ENCODE measurements around the gene USF3. TPM values are rescaled to one million over a fixed set of nuclear protein-coding genes. Genes with fewer than 3 reads are reported as not detected.
"Not testable (repeated sequence)": the region's sequence is repeated elsewhere in the genome, so short reads cannot be mapped to it uniquely, and the experiment has no call there.

Gene USF3
- total and polyA plus RNA-seq, 12 donors, result 3.3 to 21.2 (median 15.9) TPM

DNA sequence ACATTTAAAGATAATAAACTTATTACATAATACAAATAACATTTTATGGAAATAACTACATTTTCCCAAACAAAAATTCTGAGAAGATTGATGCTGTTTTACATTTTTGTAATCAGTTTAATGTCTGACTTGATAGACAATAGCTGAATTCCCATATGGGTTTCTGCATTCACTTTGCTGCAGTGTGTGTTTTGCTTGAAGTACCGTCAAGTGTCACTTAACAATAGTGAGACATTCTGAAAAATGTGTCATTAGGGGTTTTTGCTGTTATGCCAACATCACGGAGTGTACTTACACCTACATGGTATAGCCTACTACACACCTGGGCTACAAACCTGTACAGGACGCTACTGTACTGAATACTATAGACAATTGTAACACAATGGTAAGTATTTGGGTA lies 57.5 kb downstream of the USF3 start:
- Histone ChIP-seq H3K27ac (no peak overlapping the region), H3K27me3 (no peaks in the 10 kb centered on the region), H3K4me3 (no peak overlapping the region), H3K36me3 (no peaks in the 10 kb centered on the region), H3K4me1 (no peaks in the 10 kb centered on the region), H3K9me3 (peaks cover 0 to 5% (median 0%) of the 10 kb centered on the region in 11 donors)
- DNase-seq (no peak), ATAC-seq (no peak)
- TF ChIP-seq, protein P1, sequence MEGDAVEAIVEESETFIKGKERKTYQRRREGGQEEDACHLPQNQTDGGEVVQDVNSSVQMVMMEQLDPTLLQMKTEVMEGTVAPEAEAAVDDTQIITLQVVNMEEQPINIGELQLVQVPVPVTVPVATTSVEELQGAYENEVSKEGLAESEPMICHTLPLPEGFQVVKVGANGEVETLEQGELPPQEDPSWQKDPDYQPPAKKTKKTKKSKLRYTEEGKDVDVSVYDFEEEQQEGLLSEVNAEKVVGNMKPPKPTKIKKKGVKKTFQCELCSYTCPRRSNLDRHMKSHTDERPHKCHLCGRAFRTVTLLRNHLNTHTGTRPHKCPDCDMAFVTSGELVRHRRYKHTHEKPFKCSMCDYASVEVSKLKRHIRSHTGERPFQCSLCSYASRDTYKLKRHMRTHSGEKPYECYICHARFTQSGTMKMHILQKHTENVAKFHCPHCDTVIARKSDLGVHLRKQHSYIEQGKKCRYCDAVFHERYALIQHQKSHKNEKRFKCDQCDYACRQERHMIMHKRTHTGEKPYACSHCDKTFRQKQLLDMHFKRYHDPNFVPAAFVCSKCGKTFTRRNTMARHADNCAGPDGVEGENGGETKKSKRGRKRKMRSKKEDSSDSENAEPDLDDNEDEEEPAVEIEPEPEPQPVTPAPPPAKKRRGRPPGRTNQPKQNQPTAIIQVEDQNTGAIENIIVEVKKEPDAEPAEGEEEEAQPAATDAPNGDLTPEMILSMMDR (IDR thresholded peaks at IDR 0.05), result no peak
- 95 to 96% methylated on average over 3 of the region's 3 CpGs for WGBS, 2 donors
- intact Hi-C loops (cut with DNase I), result no loop called here

DNA sequence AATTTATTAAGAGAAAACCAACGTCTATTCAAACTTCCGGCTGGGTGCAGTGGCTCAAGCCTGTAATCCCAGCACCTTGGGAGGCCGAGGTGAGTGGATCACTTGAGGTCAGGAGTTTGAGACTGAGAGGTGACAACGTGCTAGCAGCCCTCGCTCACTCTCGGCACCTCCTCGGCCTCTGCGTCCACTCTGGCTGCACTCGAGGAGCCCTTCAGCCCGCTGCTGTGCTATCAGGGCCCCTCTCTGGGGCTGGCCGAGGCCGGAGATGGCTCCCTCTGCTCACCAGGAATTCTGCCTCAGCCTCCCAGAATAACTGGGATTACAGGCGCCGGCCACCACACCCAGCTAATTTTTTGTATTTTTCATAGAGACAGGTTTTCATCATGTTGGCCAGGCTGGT lies 58.7 kb downstream of the USF3 start:
- WGBS, 2 donors, result 90 to 92% methylated on average over 14 of the region's 14 CpGs
- Histone ChIP-seq H3K4me3 (no peak overlapping the region), H3K27ac (no peak overlapping the region), H3K9me3 (no peaks in the 10 kb centered on the region), H3K27me3 (no peaks in the 10 kb centered on the region), H3K36me3 (no peaks in the 10 kb centered on the region), H3K4me1 (no peaks in the 10 kb centered on the region)
- TF ChIP-seq, protein P1 (IDR thresholded peaks at IDR 0.05), result no peak
- ATAC-seq, result no peak
- DNase-seq, result no peak
- intact Hi-C loops (cut with DNase I), result no loop called here

DNA sequence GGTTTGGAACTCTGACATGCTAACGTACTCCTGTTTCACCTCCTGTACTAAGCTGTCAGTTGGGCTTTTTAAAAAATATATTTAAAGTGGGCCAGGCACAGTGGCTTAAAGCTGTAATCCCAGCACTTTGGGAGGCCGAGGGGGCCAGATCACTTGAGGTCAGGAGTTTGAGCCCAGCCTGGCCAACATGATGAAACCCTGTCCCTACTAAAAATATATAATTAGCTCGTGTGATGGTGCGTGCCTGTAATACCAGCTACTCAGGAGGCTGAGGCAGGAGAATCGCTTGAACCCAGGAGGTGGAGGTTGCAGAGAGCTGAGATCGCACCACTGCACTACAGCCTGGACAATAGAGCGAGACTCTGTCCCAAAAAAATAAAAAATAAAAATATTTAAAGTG lies 60.4 kb downstream of the USF3 start:
- WGBS, 2 donors, result 87 to 89% methylated on average over 7 of the region's 7 CpGs
- H3K27ac ChIP-seq; intact Hi-C loops (cut with DNase I): not testable (repeated sequence)

DNA sequence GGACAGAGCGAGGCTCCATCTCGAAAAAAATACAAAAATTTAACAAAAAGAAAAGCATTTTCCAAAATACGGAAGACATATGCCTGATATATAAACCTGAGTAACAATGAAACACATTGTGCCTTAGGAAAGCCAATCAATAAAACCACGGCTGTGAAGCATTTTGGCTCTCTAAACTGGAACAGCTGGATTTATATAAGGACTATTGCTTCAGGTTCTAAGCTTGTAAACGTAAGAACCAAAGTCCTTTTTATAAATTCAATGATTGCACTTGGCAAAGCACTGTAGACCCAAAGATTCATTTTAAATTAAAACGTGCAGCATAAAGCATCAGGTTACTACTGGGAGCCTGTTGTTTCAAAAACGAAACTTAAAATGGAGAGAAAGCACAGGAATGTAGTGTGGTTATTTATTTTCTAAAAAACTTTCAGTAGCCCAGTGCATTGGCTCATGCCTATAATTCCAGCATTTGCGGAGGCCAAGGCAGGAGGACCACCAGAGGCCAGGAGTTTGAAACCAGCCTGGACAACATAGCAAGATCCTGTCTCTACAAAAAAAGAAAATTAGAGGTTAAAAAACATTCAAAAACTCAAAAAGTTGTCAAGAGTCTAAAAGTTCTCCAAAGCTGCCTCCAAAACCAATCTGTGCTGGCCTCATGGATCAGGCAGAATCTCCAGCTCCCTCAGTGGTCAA lies 61.5 kb downstream of the USF3 start:
- Histone ChIP-seq H3K4me3 (no peak overlapping the region), H3K27ac (no peak overlapping the region), H3K36me3 (no peaks in the 10 kb centered on the region), H3K4me1 (no peaks in the 10 kb centered on the region), H3K27me3 (no peaks in the 10 kb centered on the region), H3K9me3 (no peaks in the 10 kb centered on the region)
- DNase-seq, result no peak
- 92% methylated on average over 8 of the region's 8 CpGs for WGBS, 2 donors
- intact Hi-C loops (cut with DNase I), result no loop called here
- TF ChIP-seq, protein P1 (IDR thresholded peaks at IDR 0.05), result no peak
- ATAC-seq, result no peak

More for the DNA sequence above, 60.4 kb downstream of the USF3 start:
- not testable (repeated sequence) for DNase-seq, ATAC-seq, H3K27me3 ChIP-seq, H3K36me3 ChIP-seq, H3K4me1 ChIP-seq, H3K4me3 ChIP-seq, H3K9me3 ChIP-seq

DNA sequence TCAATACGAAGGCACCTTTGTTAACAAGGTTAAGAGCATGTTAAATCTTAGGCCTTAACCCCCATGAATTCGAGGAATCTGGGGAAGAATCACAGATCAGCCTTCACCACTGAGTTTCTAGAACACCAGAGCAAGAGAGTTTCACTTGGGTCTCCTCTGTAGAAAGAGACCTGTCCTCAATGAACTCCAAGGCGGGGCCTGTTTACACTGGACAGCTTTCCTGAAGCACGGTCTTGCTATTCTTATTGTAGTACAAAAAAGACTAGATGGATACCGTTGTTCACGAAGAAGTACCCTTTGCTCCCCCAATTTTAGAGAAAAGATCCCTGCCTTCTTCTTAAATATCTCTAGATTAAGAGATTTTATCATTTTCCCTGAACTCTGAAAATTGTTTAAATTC lies 64.9 kb downstream of the USF3 start:
- H3K36me3 ChIP-seq, result no peaks in the 10 kb centered on the region
- no peak overlapping the region for H3K27ac ChIP-seq
- H3K4me3 ChIP-seq, result no peak overlapping the region
- H3K4me1 ChIP-seq, result peaks cover 0 to 8% (median 3%) of the 10 kb centered on the region in 9 donors
- H3K27me3 ChIP-seq, result no peaks in the 10 kb centered on the region
- intact Hi-C loops (cut with DNase I), result no loop called here
- no peaks in the 10 kb centered on the region for H3K9me3 ChIP-seq
- ATAC-seq (no peak), DNase-seq (no peak)
- 79 to 84% methylated on average over 6 of the region's 6 CpGs for WGBS, 2 donors
- TF ChIP-seq, protein P1 (IDR thresholded peaks at IDR 0.05), result no peak

Measured in heart right ventricle (tissue), 16 donors.